WTC11 (cell line): Measurements from ENCODE around the gene USP48. TPM values are rescaled to one million over a fixed set of nuclear protein-coding genes. Genes with fewer than 3 reads are reported as not detected.
A peak's percentile ranks its signal among the peaks of the same experiment; 100 is the strongest.

Experiments used
- ATAC-seq: fragments of 200-7000 bp; cut with Tn5 transposase; 2 replicates; pipeline ENCODE4 v1.10.0; 2021; ENCODE audit warnings: mild to moderate bottlenecking, moderate library complexity
- Bru-seq: library from RNA; stranded (reverse); fragments of 400-500 nt; gene quantifications from one replicate; lab custom pipeline; 2021; lab: Mats Ljungman, UMichigan
- CTCF ChIA-PET: fragments of 300-600 bp; sonication (Branson Sonifier 250); formaldehyde crosslinking; loops from one replicate; lab custom pipeline; 2021; ENCODE audit warnings: antibody characterized with exemption; lab: Charles Lee
- POLR2A ChIA-PET: fragments of 350-600 bp; sonication (Branson Sonifier 250); formaldehyde crosslinking; loops from one replicate; lab custom pipeline; 2021; ENCODE audit warnings: antibody characterized with exemption; lab: Charles Lee
- DNase-seq: peaks from one replicate; pipeline ENCODE4 v3.0.0; 2021; ENCODE audit warnings: low spot score
- H3K27ac Mint-ChIP-seq: 2 replicates; pipeline ENCODE4 v1.8.0; 2021; ENCODE audit warnings: mixed read lengths
- H3K27me3 Mint-ChIP-seq: 2 replicates; pipeline ENCODE4 v1.8.0; 2021; ENCODE audit warnings: low read depth, mild to moderate bottlenecking, moderate library complexity, mixed read lengths
- H3K36me3 Mint-ChIP-seq: 2 replicates; pipeline ENCODE4 v1.8.0; 2021; ENCODE audit warnings: mixed read lengths
- H3K4me1 Mint-ChIP-seq: 2 replicates; pipeline ENCODE4 v1.8.0; 2022; ENCODE audit warnings: mixed read lengths
- H3K4me3 Mint-ChIP-seq: 2 replicates; pipeline ENCODE4 v1.8.0; 2021; ENCODE audit warnings: mild to moderate bottlenecking, moderate library complexity, mixed read lengths
- H3K9me3 Mint-ChIP-seq: 2 replicates; pipeline ENCODE4 v1.8.0; 2021; ENCODE audit warnings: mixed read lengths
- E2F1 ChIP-seq: sonication (generic); formaldehyde crosslinking; IDR thresholded peaks from 2 replicates; pipeline ENCODE4 v1.8.0; 2022; ENCODE audit warnings: mild to moderate bottlenecking, missing genetic modification reagents
- ESRRA ChIP-seq: sonication (generic); formaldehyde crosslinking; IDR thresholded peaks from 2 replicates; pipeline ENCODE4 v1.8.1; 2022; ENCODE audit warnings: mild to moderate bottlenecking, missing genetic modification reagents, borderline replicate concordance
- FOXK1 ChIP-seq: sonication (generic); formaldehyde crosslinking; IDR thresholded peaks from 2 replicates; pipeline ENCODE4 v1.8.0; 2022; ENCODE audit warnings: mild to moderate bottlenecking, moderate library complexity, missing genetic modification reagents
- KAT7 ChIP-seq: sonication (generic); formaldehyde crosslinking; IDR thresholded peaks from 2 replicates; pipeline ENCODE4 v1.8.1; 2023; ENCODE audit warnings: missing genetic modification reagents, mild to moderate bottlenecking, borderline replicate concordance
- MAX ChIP-seq: sonication (generic); formaldehyde crosslinking; IDR thresholded peaks from 2 replicates; pipeline ENCODE4 v1.8.0; 2022; ENCODE audit warnings: mild to moderate bottlenecking, missing genetic modification reagents
- MYBL2 ChIP-seq: sonication (generic); formaldehyde crosslinking; IDR thresholded peaks from 2 replicates; pipeline ENCODE4 v1.8.1; 2023; ENCODE audit warnings: mild to moderate bottlenecking, moderate library complexity, missing genetic modification reagents
- NFYB ChIP-seq: sonication (generic); formaldehyde crosslinking; conservative IDR thresholded peaks from 2 replicates; pipeline ENCODE4 v1.8.0; 2022; ENCODE audit warnings: low read depth, missing genetic modification reagents
- NR2C2 ChIP-seq: sonication (generic); formaldehyde crosslinking; IDR thresholded peaks from 2 replicates; pipeline ENCODE4 v1.8.0; 2022; ENCODE audit warnings: mild to moderate bottlenecking, missing genetic modification reagents
- OVOL2 ChIP-seq: fragments of 250-450 bp; sonication (Bioruptor Pico); IDR thresholded peaks from 2 replicates; pipeline ENCODE4 v1.9.0; 2021; ENCODE audit warnings: mild to moderate bottlenecking, borderline replicate concordance
- PREB ChIP-seq: sonication (generic); formaldehyde crosslinking; IDR thresholded peaks from 2 replicates; pipeline ENCODE4 v1.8.1; 2022; ENCODE audit warnings: mild to moderate bottlenecking, missing genetic modification reagents, moderate library complexity, borderline replicate concordance
- PRRX2 ChIP-seq: fragments of 250-450 bp; sonication (Bioruptor Pico); IDR thresholded peaks from 2 replicates; pipeline ENCODE4 v1.8.0; 2021; ENCODE audit warnings: mild to moderate bottlenecking
- RORB ChIP-seq: fragments of 250-450 bp; sonication (Bioruptor Pico); IDR thresholded peaks from 2 replicates; pipeline ENCODE4 v1.9.0; 2021; ENCODE audit warnings: mild to moderate bottlenecking
- TP53 ChIP-seq: sonication (generic); formaldehyde crosslinking; IDR thresholded peaks from 2 replicates; pipeline ENCODE4 v1.8.1; 2023; ENCODE audit warnings: mild to moderate bottlenecking, missing genetic modification reagents
- USF2 ChIP-seq: sonication (generic); formaldehyde crosslinking; IDR thresholded peaks from 2 replicates; pipeline ENCODE4 v1.8.1; 2023; ENCODE audit warnings: mild to moderate bottlenecking, missing genetic modification reagents, moderate library complexity
- ZNF138 ChIP-seq: sonication (generic); formaldehyde crosslinking; conservative IDR thresholded peaks from 2 replicates; pipeline ENCODE4 v1.8.1; 2022; ENCODE audit warnings: mild to moderate bottlenecking, moderate library complexity, missing genetic modification reagents
- ZNF396 ChIP-seq: fragments of 250-450 bp; sonication (Bioruptor Pico); IDR thresholded peaks from 2 replicates; pipeline ENCODE4 v1.8.0; 2021; ENCODE audit warnings: mild to moderate bottlenecking, moderate library complexity, borderline replicate concordance
- long read RNA-seq, 3 experiments: library from RNA in 1 of 3; library from capped mRNA in 1 of 3; library from polyadenylated mRNA in 1 of 3; unstranded in 2 of 3; stranded (forward) in 1 of 3; transcript quantifications; one replicate each; pipeline ENCODE4 v2.0.0, GENCODE V29; 2021
- total RNA-seq: library from RNA; stranded (reverse); gene quantifications from 3 replicates; pipeline ENCODE4 v1.2.3, GENCODE V29; 2021
- TF ChIP-seq, protein P1 (sequence below): fragments of 200-600 bp; IDR thresholded peaks from 2 replicates; pipeline ENCODE4 v1.8.0; 2022; ENCODE audit warnings: antibody characterized with exemption
- TF ChIP-seq, protein P2 (sequence below): sonication (generic); formaldehyde crosslinking; IDR thresholded peaks from 2 replicates; pipeline ENCODE4 v1.8.0; 2022; ENCODE audit warnings: mild to moderate bottlenecking, missing genetic modification reagents
- TF ChIP-seq, protein P3 (sequence below): sonication (generic); formaldehyde crosslinking; IDR thresholded peaks from 2 replicates; pipeline ENCODE4 v1.8.0; 2022; ENCODE audit warnings: missing genetic modification reagents
- TF ChIP-seq, protein P4 (sequence below): sonication (generic); formaldehyde crosslinking; conservative IDR thresholded peaks from 2 replicates; pipeline ENCODE4 v1.8.1; 2023; ENCODE audit warnings: mild to moderate bottlenecking, low read depth, missing genetic modification reagents, moderate library complexity

Gene USP48
- total RNA-seq = 72.1 to 86.9 TPM (median 79.2 TPM) in 3 replicates
- percentile 82 among the genes with signal in this experiment for Bru-seq, nascent RNA
- long read RNA-seq, experiment 1, full-length matches to known transcripts = 98 of 215 reads
- long read RNA-seq, experiment 1, partial matches to known transcripts = 21 of 215 reads
- long read RNA-seq, experiment 1, other reads (novel, unspliced or antisense) = 96 of 215 reads
- long read RNA-seq, experiment 2, full-length matches to known transcripts = 16 of 113 reads
- long read RNA-seq, experiment 2, partial matches to known transcripts = 47 of 113 reads
- long read RNA-seq, experiment 2, other reads (novel, unspliced or antisense) = 50 of 113 reads
- long read RNA-seq, experiment 3, partial matches to known transcripts = 4 of 5 reads
- long read RNA-seq, experiment 3, other reads (novel, unspliced or antisense) = 1 of 5 reads

DNA sequence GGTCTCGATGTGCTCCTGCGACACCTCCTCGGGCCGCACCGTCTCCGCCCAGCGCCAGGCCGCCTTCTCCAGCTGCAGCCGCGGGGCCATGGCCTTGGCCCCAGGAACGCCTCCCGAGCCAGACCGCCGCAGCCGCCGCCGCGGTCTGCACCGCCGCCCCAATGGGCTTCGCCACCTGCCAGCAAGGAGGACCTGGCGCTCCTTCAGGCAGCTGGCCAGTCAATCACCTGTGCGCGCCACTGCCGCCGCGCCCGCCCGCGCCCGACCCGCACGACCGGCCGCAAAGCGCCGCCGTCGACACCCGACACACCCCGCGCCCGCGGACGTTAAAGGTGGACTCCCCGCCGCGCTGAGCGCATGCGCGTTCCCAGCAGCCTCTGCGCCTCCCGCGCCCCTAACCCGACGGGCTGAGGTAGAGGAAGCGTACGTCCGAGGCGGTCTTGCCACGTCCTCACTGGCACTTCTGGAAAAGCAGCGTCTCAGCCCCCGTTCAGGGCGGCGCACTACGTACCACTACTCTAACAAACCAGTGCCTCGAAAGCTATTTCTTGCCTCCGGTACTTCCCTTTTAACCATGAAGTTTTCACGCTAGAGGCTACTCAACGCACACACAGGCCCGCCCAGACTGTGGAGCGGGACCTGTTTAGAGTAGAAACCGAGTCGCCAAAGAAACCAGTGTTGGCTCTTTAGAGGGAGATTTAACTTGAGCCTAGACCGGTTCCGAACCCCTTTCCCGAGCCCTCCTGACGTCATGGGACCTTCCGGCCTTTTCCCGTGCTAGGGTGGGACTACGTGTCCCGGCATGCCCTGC lies at the start of gene USP48:
Gene USP48, minus strand, starts transcription at position 282 of the 811 bp plus-strand sequence. Its CDS starts 192 bp downstream, at position 90.
- peak; percentile 98 for DNase-seq
- Mint-ChIP-seq H3K27ac (peak within 1 kb of the TSS; percentile 100), H3K36me3 (peaks cover 5% of the 10 kb centered on the region), H3K27me3 (no peaks in the 10 kb centered on the region), H3K4me1 (peaks cover 30% of the 10 kb centered on the region), H3K4me3 (peak within 1 kb of the TSS; percentile 90), H3K9me3 (peaks cover 3% of the 10 kb centered on the region)
- ATAC-seq = peak; percentile 66
- POLR2A ChIA-PET = interaction anchor here (0.8 to 1.1 kb wide), 2 partner anchors 39 to 153 kb away, joined by 3 to 4 read pairs; no protein-coding TSS in a partner anchor
- CTCF ChIA-PET = interaction anchor here (0.8 to 2.0 kb wide), 4 partner anchors 14 to 65 kb away, joined by 3 to 7 read pairs (median 6); no protein-coding TSS in a partner anchor
- peak; percentile 81 for TF ChIP-seq ESRRA (CRISPR knock-in tag)
- TF ChIP-seq PREB = peak; percentile 27; the same call in 1 of the 2 replicates
- no peak for TF ChIP-seq TP53 (CRISPR knock-in tag)
- TF ChIP-seq E2F1 (CRISPR knock-in tag) = no peak
- TF ChIP-seq, protein P1, sequence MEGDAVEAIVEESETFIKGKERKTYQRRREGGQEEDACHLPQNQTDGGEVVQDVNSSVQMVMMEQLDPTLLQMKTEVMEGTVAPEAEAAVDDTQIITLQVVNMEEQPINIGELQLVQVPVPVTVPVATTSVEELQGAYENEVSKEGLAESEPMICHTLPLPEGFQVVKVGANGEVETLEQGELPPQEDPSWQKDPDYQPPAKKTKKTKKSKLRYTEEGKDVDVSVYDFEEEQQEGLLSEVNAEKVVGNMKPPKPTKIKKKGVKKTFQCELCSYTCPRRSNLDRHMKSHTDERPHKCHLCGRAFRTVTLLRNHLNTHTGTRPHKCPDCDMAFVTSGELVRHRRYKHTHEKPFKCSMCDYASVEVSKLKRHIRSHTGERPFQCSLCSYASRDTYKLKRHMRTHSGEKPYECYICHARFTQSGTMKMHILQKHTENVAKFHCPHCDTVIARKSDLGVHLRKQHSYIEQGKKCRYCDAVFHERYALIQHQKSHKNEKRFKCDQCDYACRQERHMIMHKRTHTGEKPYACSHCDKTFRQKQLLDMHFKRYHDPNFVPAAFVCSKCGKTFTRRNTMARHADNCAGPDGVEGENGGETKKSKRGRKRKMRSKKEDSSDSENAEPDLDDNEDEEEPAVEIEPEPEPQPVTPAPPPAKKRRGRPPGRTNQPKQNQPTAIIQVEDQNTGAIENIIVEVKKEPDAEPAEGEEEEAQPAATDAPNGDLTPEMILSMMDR = no peak
- TF ChIP-seq, protein P2, sequence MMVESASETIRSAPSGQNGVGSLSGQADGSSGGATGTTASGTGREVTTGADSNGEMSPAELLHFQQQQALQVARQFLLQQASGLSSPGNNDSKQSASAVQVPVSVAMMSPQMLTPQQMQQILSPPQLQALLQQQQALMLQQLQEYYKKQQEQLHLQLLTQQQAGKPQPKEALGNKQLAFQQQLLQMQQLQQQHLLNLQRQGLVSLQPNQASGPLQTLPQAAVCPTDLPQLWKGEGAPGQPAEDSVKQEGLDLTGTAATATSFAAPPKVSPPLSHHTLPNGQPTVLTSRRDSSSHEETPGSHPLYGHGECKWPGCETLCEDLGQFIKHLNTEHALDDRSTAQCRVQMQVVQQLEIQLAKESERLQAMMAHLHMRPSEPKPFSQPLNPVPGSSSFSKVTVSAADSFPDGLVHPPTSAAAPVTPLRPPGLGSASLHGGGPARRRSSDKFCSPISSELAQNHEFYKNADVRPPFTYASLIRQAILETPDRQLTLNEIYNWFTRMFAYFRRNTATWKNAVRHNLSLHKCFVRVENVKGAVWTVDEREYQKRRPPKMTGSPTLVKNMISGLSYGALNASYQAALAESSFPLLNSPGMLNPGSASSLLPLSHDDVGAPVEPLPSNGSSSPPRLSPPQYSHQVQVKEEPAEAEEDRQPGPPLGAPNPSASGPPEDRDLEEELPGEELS (CRISPR knock-in tag) = peak; percentile 30; the same call in 1 of the 2 replicates
- TF ChIP-seq ZNF396 (CRISPR knock-in tag) = no peak
- TF ChIP-seq USF2 (CRISPR knock-in tag) = no peak
- no peak for TF ChIP-seq PRRX2 (CRISPR knock-in tag)
- TF ChIP-seq MAX (CRISPR knock-in tag) = peak; percentile 64
- TF ChIP-seq, protein P3, sequence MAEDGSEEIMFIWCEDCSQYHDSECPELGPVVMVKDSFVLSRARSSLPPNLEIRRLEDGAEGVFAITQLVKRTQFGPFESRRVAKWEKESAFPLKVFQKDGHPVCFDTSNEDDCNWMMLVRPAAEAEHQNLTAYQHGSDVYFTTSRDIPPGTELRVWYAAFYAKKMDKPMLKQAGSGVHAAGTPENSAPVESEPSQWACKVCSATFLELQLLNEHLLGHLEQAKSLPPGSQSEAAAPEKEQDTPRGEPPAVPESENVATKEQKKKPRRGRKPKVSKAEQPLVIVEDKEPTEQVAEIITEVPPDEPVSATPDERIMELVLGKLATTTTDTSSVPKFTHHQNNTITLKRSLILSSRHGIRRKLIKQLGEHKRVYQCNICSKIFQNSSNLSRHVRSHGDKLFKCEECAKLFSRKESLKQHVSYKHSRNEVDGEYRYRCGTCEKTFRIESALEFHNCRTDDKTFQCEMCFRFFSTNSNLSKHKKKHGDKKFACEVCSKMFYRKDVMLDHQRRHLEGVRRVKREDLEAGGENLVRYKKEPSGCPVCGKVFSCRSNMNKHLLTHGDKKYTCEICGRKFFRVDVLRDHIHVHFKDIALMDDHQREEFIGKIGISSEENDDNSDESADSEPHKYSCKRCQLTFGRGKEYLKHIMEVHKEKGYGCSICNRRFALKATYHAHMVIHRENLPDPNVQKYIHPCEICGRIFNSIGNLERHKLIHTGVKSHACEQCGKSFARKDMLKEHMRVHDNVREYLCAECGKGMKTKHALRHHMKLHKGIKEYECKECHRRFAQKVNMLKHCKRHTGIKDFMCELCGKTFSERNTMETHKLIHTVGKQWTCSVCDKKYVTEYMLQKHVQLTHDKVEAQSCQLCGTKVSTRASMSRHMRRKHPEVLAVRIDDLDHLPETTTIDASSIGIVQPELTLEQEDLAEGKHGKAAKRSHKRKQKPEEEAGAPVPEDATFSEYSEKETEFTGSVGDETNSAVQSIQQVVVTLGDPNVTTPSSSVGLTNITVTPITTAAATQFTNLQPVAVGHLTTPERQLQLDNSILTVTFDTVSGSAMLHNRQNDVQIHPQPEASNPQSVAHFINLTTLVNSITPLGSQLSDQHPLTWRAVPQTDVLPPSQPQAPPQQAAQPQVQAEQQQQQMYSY (CRISPR knock-in tag) = no peak
- no peak for TF ChIP-seq NR2C2 (CRISPR knock-in tag)
- TF ChIP-seq, protein P4, sequence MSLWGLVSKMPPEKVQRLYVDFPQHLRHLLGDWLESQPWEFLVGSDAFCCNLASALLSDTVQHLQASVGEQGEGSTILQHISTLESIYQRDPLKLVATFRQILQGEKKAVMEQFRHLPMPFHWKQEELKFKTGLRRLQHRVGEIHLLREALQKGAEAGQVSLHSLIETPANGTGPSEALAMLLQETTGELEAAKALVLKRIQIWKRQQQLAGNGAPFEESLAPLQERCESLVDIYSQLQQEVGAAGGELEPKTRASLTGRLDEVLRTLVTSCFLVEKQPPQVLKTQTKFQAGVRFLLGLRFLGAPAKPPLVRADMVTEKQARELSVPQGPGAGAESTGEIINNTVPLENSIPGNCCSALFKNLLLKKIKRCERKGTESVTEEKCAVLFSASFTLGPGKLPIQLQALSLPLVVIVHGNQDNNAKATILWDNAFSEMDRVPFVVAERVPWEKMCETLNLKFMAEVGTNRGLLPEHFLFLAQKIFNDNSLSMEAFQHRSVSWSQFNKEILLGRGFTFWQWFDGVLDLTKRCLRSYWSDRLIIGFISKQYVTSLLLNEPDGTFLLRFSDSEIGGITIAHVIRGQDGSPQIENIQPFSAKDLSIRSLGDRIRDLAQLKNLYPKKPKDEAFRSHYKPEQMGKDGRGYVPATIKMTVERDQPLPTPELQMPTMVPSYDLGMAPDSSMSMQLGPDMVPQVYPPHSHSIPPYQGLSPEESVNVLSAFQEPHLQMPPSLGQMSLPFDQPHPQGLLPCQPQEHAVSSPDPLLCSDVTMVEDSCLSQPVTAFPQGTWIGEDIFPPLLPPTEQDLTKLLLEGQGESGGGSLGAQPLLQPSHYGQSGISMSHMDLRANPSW (CRISPR knock-in tag) = no peak
- TF ChIP-seq RORB (CRISPR knock-in tag) = no peak
- no peak for TF ChIP-seq OVOL2 (CRISPR knock-in tag)
- TF ChIP-seq FOXK1 (CRISPR knock-in tag) = peak; percentile 91
- TF ChIP-seq ZNF138 (CRISPR knock-in tag) = no peak
- peak; percentile 98 for TF ChIP-seq KAT7 (CRISPR knock-in tag)
- 0 out of 2 replicates have a peak, but pooled peaks have one; percentile 21 for TF ChIP-seq NFYB (CRISPR knock-in tag)
- TF ChIP-seq MYBL2 = peak; percentile 74; the same call in 1 of the 2 replicates
